ENCODE measurements around the gene CMKLR1.
A peak's percentile ranks its signal among the peaks of the same experiment; 100 is the strongest.

CMKLR1 gene

DNA sequence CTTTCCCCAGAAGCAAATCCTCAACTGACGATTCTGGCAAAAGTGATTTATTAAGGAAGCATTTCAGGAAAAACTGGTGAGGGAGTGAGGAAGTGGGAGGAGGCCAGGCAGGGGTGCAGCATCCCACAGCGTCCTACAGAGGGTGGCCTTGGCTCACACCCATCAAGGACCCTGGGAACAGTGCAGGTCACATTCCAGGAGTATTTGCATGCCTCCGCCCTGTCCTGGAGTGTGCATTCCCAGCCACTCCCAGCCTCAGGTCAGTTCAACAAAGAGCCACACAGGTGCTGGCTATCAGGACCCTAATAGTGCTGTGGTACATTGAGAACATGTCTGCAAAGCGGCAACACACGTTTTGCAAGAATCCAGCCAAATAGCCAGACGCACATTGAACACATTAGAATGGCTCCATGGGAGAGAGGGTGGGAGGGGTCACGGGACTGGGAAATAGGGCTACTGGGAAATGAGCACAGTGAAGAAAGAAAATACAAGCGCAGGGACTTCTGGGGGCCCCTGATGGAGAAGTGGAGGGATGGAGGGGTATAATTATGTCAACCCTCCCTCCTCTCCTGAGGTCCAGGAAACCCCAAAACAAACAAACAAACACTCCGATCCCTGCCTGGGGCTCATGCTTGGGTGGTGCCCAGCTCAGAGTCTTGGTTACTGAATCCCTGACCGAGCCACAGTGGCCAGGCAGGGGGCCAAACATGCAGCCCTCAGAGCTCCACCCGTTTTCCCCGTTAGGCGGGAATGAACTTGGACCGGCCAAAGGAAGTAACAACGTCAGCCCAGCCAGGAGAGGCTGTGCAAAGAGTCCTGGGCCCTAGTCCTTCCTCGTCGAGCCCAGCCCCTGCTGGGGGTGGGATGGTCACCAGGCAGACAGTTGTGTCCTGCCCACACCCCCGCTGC lies 36.5 kb downstream of the CMKLR1 start:
- H3K4me2 ChIP-seq = no peak overlapping the region
- peaks cover 11% of the 10 kb centered on the region for H3K4me1 ChIP-seq
- peaks cover 39% of the 10 kb centered on the region for H3K27me3 ChIP-seq
- H3K9ac ChIP-seq = no peak overlapping the region
- no peak for TF ChIP-seq Cebpa-rat (IDR thresholded peaks at IDR 0.05)
- no peak overlapping the region for H3K4me3 ChIP-seq
- H3K9me3 ChIP-seq = no peaks in the 10 kb centered on the region
- no peak overlapping the region for H3K27ac ChIP-seq
- no peaks in the 10 kb centered on the region for H3K36me3 ChIP-seq
- H4K20me1 ChIP-seq = peaks cover 7% of the 10 kb centered on the region; the same call in 1 of the 2 replicates

DNA sequence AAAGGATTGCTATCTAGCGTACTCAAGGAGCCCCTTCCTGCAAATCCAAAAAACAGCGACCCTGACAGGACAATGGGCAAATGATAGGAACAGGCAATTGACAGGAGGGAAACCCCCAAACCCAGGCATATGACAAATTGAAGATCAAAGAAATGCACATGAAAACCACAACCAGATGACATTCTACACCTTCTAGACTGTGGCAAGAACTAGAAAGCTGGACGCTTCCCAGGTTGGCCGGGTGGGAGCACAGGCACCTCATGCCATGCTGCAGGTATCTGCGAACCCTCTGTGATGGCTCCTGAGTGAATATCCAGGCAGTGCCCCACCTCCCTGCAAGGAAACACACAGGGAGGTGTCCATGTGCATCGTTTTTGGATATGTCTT lies 37.1 kb downstream of the CMKLR1 start:
- H3K4me1 ChIP-seq = peaks cover 18% of the 10 kb centered on the region
- H3K27me3 ChIP-seq = peaks cover 33% of the 10 kb centered on the region
- H3K36me3 ChIP-seq = no peaks in the 10 kb centered on the region
- no peak overlapping the region for H3K27ac ChIP-seq
- no peaks in the 10 kb centered on the region for H3K9me3 ChIP-seq
- no peak for TF ChIP-seq Cebpa-rat (IDR thresholded peaks at IDR 0.05)
- peaks cover 6% of the 10 kb centered on the region; the same call in 1 of the 2 replicates for H4K20me1 ChIP-seq
- H3K9ac ChIP-seq = no peak overlapping the region
- H3K4me3 ChIP-seq = no peak overlapping the region
- H3K4me2 ChIP-seq = no peak overlapping the region

DNA sequence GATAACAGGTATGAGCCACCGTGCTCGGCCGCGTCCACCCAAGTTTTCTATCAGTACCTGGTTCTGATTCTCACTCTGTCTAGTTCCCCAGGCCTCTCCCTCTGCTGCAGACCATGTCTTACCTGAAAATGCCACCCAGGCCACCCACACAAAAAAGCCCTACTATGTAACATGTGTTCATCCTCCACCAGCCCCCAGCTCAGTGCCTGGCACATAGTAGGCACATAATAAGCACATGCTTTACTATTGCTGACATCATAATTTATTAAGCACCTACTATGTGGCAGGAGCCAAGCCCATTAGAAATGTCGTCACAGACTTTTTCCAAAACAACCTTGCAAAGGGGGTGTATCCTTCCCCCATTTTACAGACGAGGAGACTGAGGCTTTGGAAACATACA lies 37.8 kb downstream of the CMKLR1 start:
- no peaks in the 10 kb centered on the region for H3K36me3 ChIP-seq
- no peaks in the 10 kb centered on the region; the same call in 1 of the 2 replicates for H4K20me1 ChIP-seq
- H3K4me2 ChIP-seq = no peak overlapping the region
- TF ChIP-seq Cebpa-rat (IDR thresholded peaks at IDR 0.05) = no peak
- H3K4me1 ChIP-seq = peaks cover 24% of the 10 kb centered on the region
- H3K27ac ChIP-seq = no peak overlapping the region
- H3K4me3 ChIP-seq = no peak overlapping the region
- no peaks in the 10 kb centered on the region for H3K9me3 ChIP-seq
- peaks cover 26% of the 10 kb centered on the region for H3K27me3 ChIP-seq
- no peak overlapping the region for H3K9ac ChIP-seq

DNA sequence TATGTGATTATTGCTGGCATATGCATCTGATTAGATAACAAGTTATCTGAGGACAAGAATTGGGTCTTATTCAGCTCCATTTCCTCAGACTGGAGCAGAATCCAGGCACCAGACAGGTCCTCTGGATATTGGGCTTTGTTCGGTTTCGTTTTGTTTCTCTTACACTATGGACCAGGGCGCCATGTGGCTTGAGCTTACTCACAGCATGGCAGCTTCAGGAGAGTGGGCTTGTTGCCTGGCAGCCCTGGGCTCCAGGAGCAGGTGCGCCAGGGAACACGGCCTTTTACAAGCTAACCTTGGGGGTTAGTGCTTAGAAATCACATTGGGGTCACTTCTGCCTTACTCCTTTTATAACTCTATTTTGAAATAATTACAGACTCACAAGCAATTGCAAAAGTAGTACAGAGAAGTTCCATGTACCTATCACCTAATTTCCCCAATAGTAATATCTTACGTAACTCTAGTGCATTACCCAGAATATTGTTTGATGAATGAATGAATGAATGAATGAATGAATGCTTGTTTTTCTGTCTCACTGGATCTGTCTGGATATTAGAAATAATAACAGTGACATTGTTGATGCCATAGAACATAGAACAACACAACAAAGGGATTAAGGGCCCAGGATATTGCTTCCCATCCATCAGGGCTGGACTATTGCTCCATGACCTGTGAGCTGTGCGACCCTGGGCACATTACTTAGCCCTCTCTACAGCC lies 39.0 kb downstream of the CMKLR1 start:
- TF ChIP-seq Cebpa-rat (IDR thresholded peaks at IDR 0.05) = no peak
- H4K20me1 ChIP-seq = no peaks in the 10 kb centered on the region
- H3K4me2 ChIP-seq = no peak overlapping the region
- peaks cover 16% of the 10 kb centered on the region for H3K27me3 ChIP-seq
- H3K4me3 ChIP-seq = no peak overlapping the region
- H3K36me3 ChIP-seq = no peaks in the 10 kb centered on the region
- H3K9ac ChIP-seq = no peak overlapping the region
- H3K9me3 ChIP-seq = no peaks in the 10 kb centered on the region
- peaks cover 16% of the 10 kb centered on the region for H3K4me1 ChIP-seq
- H3K27ac ChIP-seq = no peak overlapping the region

DNA sequence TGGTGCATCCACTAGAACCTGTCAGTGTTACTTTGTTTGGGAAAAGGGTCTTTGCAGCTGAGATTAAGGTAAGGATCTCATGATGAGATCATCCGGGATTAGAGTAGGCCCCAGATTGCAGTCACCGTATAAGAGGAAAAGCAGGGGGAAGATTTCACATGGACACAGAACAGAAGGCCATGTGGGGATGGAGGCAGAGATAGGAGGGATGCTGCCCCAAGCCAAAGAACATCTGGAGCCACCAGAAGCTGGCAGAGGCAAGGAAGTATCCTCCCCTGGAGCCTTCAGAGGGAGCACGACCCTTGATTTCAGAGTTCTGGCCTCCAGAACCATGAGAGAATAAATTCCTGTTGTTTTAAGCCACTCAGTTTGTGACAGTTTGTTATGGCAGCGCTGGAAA lies 39.6 kb downstream of the CMKLR1 start:
- Histone ChIP-seq H4K20me1 (no peaks in the 10 kb centered on the region), H3K9me3 (no peaks in the 10 kb centered on the region), H3K4me3 (no peak overlapping the region), H3K4me2 (no peak overlapping the region), H3K9ac (no peak overlapping the region), H3K4me1 (peaks cover 16% of the 10 kb centered on the region), H3K27me3 (peaks cover 10% of the 10 kb centered on the region; the same call in 1 of the 2 replicates), H3K36me3 (no peaks in the 10 kb centered on the region), H3K27ac (no peak overlapping the region)
- TF ChIP-seq Cebpa-rat (IDR thresholded peaks at IDR 0.05) = no peak

DNA sequence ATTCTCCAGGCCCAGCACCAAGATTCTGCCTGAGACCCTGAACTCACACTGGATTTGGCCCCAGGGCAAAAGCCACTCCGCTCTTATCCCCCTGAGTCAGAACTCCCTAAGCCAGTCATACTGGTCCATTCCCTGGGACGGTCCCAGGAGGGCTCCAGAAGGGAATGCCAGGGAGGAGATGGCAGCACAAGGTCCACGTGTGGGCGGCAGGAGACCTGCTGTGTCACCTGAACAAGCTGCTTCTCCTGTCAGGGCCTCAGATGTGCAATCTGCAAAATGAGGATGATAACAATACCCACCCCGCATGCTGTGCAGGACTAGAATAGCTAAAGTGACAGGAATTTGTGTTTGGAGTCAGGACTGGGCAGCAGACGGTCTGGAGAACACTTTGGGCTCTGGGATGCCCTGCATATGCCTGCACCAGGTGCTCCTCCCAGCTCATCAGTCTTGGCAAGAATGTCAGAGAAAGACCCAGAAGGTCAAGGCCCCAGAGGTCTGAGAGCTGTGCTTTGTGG lies 40.3 kb downstream of the CMKLR1 start:
- peaks cover 4% of the 10 kb centered on the region; the same call in 1 of the 2 replicates for H3K27me3 ChIP-seq
- TF ChIP-seq Cebpa-rat (IDR thresholded peaks at IDR 0.05) = no peak
- no peak overlapping the region for H3K9ac ChIP-seq
- no peak overlapping the region for H3K4me2 ChIP-seq
- H3K36me3 ChIP-seq = no peaks in the 10 kb centered on the region
- no peaks in the 10 kb centered on the region for H3K9me3 ChIP-seq
- H3K4me1 ChIP-seq = peaks cover 16% of the 10 kb centered on the region
- no peak overlapping the region for H3K4me3 ChIP-seq
- no peak overlapping the region for H3K27ac ChIP-seq
- H4K20me1 ChIP-seq = no peaks in the 10 kb centered on the region

DNA sequence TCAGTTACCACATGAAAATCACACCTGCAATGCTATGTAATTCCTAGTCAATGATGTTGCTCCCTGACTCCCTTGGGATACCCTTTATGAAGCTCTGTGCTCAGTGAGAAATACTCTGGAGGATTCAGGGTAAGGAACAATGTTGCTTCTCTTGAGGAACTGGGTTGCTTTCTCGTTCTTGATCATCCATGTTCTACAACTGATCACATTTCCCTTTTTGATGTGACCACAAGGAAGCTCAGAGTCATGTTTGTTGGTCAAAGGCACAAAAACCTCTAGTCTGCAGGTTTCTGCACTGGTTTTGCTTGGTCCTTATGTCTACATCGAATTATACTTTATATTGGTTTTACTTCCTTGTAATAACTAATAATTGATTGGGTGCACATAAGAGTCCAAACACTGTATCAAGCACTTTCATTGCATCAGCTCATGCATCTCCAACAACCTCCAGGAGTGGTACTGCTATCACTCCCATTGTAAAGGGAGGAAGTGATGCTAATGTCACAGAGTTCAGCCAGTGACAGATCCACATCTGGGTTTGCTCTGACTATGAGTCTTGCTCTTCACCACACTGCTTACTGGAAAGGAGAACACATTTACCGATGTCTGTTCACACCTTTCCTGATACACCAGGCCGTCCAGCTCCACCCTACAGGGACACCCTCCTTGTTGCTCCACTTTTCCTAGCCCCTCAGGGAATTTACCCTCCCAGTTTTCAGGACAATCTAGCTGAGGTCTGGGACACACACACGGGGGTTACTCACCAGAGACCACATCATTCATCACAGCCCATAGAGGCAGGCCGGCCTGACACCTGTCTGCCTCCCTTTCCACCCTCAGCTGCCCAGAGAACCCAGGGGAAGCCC lies 41.0 kb downstream of the CMKLR1 start:
- Histone ChIP-seq H3K4me3 (no peak overlapping the region), H3K9me3 (no peaks in the 10 kb centered on the region), H4K20me1 (no peaks in the 10 kb centered on the region), H3K27me3 (no peaks in the 10 kb centered on the region), H3K4me1 (peaks cover 16% of the 10 kb centered on the region), H3K36me3 (no peaks in the 10 kb centered on the region), H3K4me2 (no peak overlapping the region), H3K9ac (no peak overlapping the region), H3K27ac (no peak overlapping the region)
- TF ChIP-seq Cebpa-rat (IDR thresholded peaks at IDR 0.05) = no peak

DNA sequence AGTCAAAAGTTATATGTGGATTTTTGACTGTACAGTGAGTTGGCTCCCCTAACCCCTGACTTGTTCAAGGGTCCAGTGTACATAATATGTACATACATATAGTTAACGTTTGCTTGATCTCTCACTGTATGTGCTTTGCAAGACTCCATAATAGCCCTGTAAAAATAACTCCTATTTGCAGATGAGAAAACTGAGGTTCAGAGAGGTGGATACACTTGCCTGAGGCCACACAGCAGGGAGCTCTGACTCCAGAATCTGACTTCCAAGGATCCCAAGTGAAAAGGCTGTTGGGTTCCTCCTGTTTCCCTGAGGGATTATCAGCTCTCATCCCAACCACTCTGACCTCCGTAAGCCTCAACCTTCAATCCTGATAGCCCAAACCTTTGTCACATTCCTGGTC lies 41.7 kb downstream of the CMKLR1 start:
- H3K36me3 ChIP-seq = no peaks in the 10 kb centered on the region
- TF ChIP-seq Cebpa-rat (IDR thresholded peaks at IDR 0.05) = no peak

DNA sequence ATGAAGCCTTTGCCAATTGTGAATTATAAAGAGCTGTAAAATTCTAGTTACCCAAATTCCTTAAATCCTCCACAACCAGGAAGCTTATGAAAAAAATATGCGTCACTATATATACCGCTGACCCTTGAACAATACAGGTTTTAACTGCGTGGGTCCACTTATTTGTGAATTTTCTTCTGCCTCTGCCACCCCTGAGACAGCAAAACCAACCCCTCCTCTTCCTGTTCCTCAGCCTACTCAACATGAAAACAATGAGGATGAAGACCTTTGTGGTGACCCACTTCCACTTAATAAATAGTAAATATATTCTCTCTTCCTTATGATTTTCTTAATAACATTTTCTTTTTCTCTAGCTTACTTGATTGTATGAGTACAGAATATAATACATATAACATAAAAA lies 42.2 kb downstream of the CMKLR1 start:
- no peak for TF ChIP-seq Cebpa-rat (IDR thresholded peaks at IDR 0.05)
- H3K4me1 ChIP-seq = peaks cover 16% of the 10 kb centered on the region
- H3K4me3 ChIP-seq = no peak overlapping the region
- no peaks in the 10 kb centered on the region for H3K36me3 ChIP-seq
- no peak overlapping the region for H3K27ac ChIP-seq
- no peak overlapping the region for H3K9ac ChIP-seq
- H3K27me3 ChIP-seq = no peaks in the 10 kb centered on the region
- no peaks in the 10 kb centered on the region for H3K9me3 ChIP-seq
- peak overlapping the region; percentile 8 for H3K4me2 ChIP-seq
- no peaks in the 10 kb centered on the region for H4K20me1 ChIP-seq

More for the DNA sequence above, 41.7 kb downstream of the CMKLR1 start:
- Histone ChIP-seq H4K20me1 (no peaks in the 10 kb centered on the region), H3K27ac (no peak overlapping the region), H3K4me3 (no peak overlapping the region), H3K9me3 (no peaks in the 10 kb centered on the region), H3K4me2 (peak overlapping the region; percentile 8), H3K27me3 (no peaks in the 10 kb centered on the region), H3K4me1 (peaks cover 16% of the 10 kb centered on the region), H3K9ac (no peak overlapping the region)
